K562 (cell line): Measurements from ENCODE around the gene LRP1. TPM values are rescaled to one million over a fixed set of nuclear protein-coding genes. Genes with fewer than 3 reads are reported as not detected.

ENCODE experiments used
- ARID1B ChIP-seq: fragments of 450-650 bp; IDR thresholded peaks from 2 replicates; pipeline ENCODE4 v1.6.1; 2016; ENCODE audit warnings: antibody characterized with exemption, mild to moderate bottlenecking, inconsistent platforms
- BDP1 ChIP-seq: IDR thresholded peaks from 3 replicates; pipeline ENCODE4 v1.6.1; 2011; ENCODE audit not compliant: insufficient read length, insufficient read depth
- BHLHE40 ChIP-seq: IDR thresholded peaks from 2 replicates; pipeline ENCODE4 v1.6.1; 2011; ENCODE audit warnings: low read length, improper control_type of control experiment
- DMBX1 ChIP-seq: fragments of 250-450 bp; sonication (Bioruptor Pico); IDR thresholded peaks from 2 replicates; pipeline ENCODE4 v1.8.0; 2022; ENCODE audit warnings: inconsistent platforms, mild to moderate bottlenecking, moderate library complexity, borderline replicate concordance
- FOS ChIP-seq: IDR thresholded peaks from 3 replicates; pipeline ENCODE4 v1.6.1; 2011; ENCODE audit not compliant: insufficient read length; ENCODE audit errors: extremely low read depth
- HNRNPH1 ChIP-seq: fragments of 200-400 bp; formaldehyde crosslinking; optimal IDR thresholded peaks from 2 replicates; pipeline ENCODE3; 2017; ENCODE audit warnings: low read depth, mild to moderate bottlenecking, low read length, moderate library complexity
- HNRNPK ChIP-seq: fragments of 200-400 bp; formaldehyde crosslinking; IDR thresholded peaks from one replicate; pipeline ENCODE4 v1.6.1; 2018; ENCODE audit warnings: mild to moderate bottlenecking, low read depth, low read length; ENCODE audit not compliant: poor library complexity, severe bottlenecking
- MYBL2 ChIP-seq, 2 experiments: fragments of 450-650 bp in 1 of 2; sonication (generic) in 1 of 2; formaldehyde crosslinking in 1 of 2; IDR thresholded peaks; 2 replicates each; pipeline versions ENCODE4 v1.6.1 to v1.8.1; 2017 to 2022; ENCODE audit warnings: borderline replicate concordance in 1 of 2, inconsistent platforms in 1 of 2, low read depth in 1 of 2, mild to moderate bottlenecking in 1 of 2, missing genetic modification reagents in 1 of 2, moderate library complexity in 1 of 2
- NR2C1 ChIP-seq, 2 experiments: fragments of 450-650 bp; IDR thresholded peaks; 2 replicates each; pipeline ENCODE4 v1.6.1; 2017; ENCODE audit warnings: mild to moderate bottlenecking in 2 of 2, antibody characterized with exemption in 1 of 2, inconsistent platforms in 1 of 2, missing compliant biosample characterization in 1 of 2, missing genetic modification characterization in 1 of 2
- NUFIP1 ChIP-seq: fragments of 450-650 bp; IDR thresholded peaks from 2 replicates; pipeline ENCODE4 v1.6.1; 2018; ENCODE audit not compliant: partially characterized antibody
- RBBP5 ChIP-seq: fragments of 200-600 bp; sonication (generic); IDR thresholded peaks from 2 replicates; pipeline ENCODE4 v1.6.1; 2012; ENCODE audit warnings: borderline replicate concordance, mild to moderate bottlenecking, low read length, control low read depth, inconsistent platforms; ENCODE audit not compliant: insufficient read depth, poor library complexity, severe bottlenecking
- TSC22D4 ChIP-seq: fragments of 450-650 bp; IDR thresholded peaks from 2 replicates; pipeline ENCODE4 v1.6.1; 2016; ENCODE audit warnings: missing genetic modification characterization, missing biosample characterization, control low read depth
- XRCC3 ChIP-seq: fragments of 450-650 bp; IDR thresholded peaks from 2 replicates; pipeline ENCODE4 v1.6.1; 2017; ENCODE audit warnings: mild to moderate bottlenecking, moderate library complexity
- YBX1 ChIP-seq: fragments of 450-650 bp; IDR thresholded peaks from 2 replicates; pipeline ENCODE4 v1.7.1; 2016; ENCODE audit warnings: mild to moderate bottlenecking
- ZBTB8A ChIP-seq: fragments of 450-650 bp; IDR thresholded peaks from 2 replicates; pipeline ENCODE4 v1.6.1; 2018; ENCODE audit warnings: mild to moderate bottlenecking, moderate library complexity; ENCODE audit not compliant: partially characterized antibody
- ZC3H4 ChIP-seq: sonication (generic); formaldehyde crosslinking; IDR thresholded peaks from 2 replicates; pipeline ENCODE4 v1.9.0; 2021; ENCODE audit warnings: missing genetic modification reagents, borderline replicate concordance
- ZNF217 ChIP-seq: sonication (generic); formaldehyde crosslinking; IDR thresholded peaks from 2 replicates; pipeline ENCODE4 v1.8.0; 2022; ENCODE audit warnings: mild to moderate bottlenecking, missing genetic modification reagents
- ZNF23 ChIP-seq: fragments of 250-450 bp; sonication (Bioruptor Pico); IDR thresholded peaks from 2 replicates; pipeline ENCODE4 v1.4.0; 2020; ENCODE audit warnings: mild to moderate bottlenecking
- ZNF232 ChIP-seq: sonication (generic); formaldehyde crosslinking; IDR thresholded peaks from 2 replicates; pipeline ENCODE4 v1.8.0; 2022; ENCODE audit warnings: mild to moderate bottlenecking, missing genetic modification reagents
- ZNF408 ChIP-seq: fragments of 250-450 bp; sonication (Bioruptor Pico); IDR thresholded peaks from 2 replicates; pipeline ENCODE4 v1.4.0; 2020; ENCODE audit warnings: low read depth, mild to moderate bottlenecking, moderate library complexity
- ZNF445 ChIP-seq: fragments of 250-450 bp; sonication (Bioruptor Pico); IDR thresholded peaks from 2 replicates; pipeline ENCODE4 v1.4.0; 2020; ENCODE audit warnings: low read depth, mild to moderate bottlenecking, moderate library complexity
- ZNF57 ChIP-seq: fragments of 450-650 bp; formaldehyde crosslinking; IDR thresholded peaks from 2 replicates; pipeline ENCODE4 v1.4.0; 2020; ENCODE audit warnings: mild to moderate bottlenecking, moderate library complexity
- polyA plus RNA-seq, 8 experiments: library from polyadenylated mRNA; depleted of rRNA in 4 of 8; stranded (reverse) in 5 of 8; unstranded in 3 of 8; fragments of >200 nt; fragmentation: Nextera tagmentation in 2 of 8; fragmentation: Illumina TruSeq in 1 of 8; extraction: Ambion mirVana in 2 of 8; extraction: Trizol in 1 of 8; gene quantifications; 2 replicates each; pipeline versions ENCODE4 v1.2.1 to v1.2.3, GENCODE V29; 2011 to 2014; ENCODE audit warnings: inconsistent platforms in 1 of 8, missing spikeins in 1 of 8
- total RNA-seq, 7 experiments: library from RNA; depleted of rRNA in 6 of 7; stranded (reverse); fragments of >200 nt in 6 of 7; fragmentation: Illumina TruSeq in 2 of 7; extraction: Trizol in 2 of 7; gene quantifications; 2 replicates each; pipeline versions ENCODE4 v1.2.1 to v1.2.3, GENCODE V29; 2011 to 2021; ENCODE audit warnings: low replicate concordance in 1 of 7
- TF ChIP-seq, protein P1 (sequence below): fragments of 150-350 bp; IDR thresholded peaks from 2 replicates; pipeline ENCODE4 v1.6.1; 2014; ENCODE audit warnings: low read depth, mild to moderate bottlenecking, low read length, borderline replicate concordance
- TF ChIP-seq, protein P2 (sequence below): sonication (generic); formaldehyde crosslinking; IDR thresholded peaks from 2 replicates; pipeline ENCODE4 v1.8.0; 2023; ENCODE audit warnings: mild to moderate bottlenecking, missing genetic modification reagents

Gene LRP1
- total and polyA plus RNA-seq, 9 of the 15 experiments (the other 6 are each of a cell fraction or from before 2014, with no cell fraction given), result 0.04 to 0.64 (median 0.19) TPM; not detected in 2

DNA sequence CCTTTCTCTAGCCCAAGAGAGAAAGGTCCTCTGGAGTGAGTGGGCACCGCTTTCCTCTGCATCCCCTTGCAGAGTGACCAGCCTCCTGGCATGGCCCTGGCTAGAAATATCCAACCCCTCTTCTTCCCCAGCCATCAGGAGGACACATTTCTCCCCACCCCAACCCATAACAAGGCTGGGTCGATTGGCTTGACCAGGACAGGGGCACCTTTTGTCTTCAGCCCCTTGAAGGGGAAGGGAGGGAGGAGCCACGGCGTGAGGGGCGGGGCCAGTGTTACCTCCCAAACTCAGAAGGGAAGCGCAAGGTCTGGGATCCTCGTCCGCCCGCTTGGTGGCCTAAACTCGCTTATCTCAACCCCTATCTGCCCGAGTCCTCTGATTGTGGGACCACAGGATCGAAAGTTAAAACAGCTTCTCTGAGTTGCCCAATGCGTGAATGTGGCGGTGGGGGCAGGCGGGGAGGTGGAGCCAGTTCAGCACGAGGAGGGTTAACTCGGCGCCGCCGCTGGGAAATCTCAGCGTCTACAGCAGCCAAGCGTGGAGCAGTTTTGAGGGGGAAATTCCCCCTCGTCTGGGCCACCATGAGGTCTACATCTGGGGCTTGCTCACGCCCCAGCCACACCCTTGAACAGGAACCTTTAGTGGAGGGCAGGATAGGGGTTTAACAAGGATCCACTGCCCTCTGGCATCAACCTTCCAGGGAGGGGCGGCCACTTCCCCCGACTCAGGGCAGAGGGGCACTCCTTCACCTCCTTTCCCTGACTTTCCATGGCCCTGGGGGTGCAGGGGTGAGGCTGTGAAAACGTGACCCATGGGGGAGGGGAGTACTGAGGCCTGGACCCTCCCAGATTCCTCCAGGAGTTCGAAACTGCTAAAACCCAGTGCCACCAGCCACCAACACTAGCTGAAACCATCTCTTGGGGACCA, 17.9 kb upstream of the LRP1 start (continued):
- TF ChIP-seq, protein P1, sequence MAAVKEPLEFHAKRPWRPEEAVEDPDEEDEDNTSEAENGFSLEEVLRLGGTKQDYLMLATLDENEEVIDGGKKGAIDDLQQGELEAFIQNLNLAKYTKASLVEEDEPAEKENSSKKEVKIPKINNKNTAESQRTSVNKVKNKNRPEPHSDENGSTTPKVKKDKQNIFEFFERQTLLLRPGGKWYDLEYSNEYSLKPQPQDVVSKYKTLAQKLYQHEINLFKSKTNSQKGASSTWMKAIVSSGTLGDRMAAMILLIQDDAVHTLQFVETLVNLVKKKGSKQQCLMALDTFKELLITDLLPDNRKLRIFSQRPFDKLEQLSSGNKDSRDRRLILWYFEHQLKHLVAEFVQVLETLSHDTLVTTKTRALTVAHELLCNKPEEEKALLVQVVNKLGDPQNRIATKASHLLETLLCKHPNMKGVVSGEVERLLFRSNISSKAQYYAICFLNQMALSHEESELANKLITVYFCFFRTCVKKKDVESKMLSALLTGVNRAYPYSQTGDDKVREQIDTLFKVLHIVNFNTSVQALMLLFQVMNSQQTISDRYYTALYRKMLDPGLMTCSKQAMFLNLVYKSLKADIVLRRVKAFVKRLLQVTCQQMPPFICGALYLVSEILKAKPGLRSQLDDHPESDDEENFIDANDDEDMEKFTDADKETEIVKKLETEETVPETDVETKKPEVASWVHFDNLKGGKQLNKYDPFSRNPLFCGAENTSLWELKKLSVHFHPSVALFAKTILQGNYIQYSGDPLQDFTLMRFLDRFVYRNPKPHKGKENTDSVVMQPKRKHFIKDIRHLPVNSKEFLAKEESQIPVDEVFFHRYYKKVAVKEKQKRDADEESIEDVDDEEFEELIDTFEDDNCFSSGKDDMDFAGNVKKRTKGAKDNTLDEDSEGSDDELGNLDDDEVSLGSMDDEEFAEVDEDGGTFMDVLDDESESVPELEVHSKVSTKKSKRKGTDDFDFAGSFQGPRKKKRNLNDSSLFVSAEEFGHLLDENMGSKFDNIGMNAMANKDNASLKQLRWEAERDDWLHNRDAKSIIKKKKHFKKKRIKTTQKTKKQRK, result no peak
- TF ChIP-seq YBX1 (no peak), RBBP5 (peak; percentile 33), BHLHE40 (no peak; the same call in 1 of the 2 replicates), ZNF57 (CRISPR knock-in tag) (no peak), ZNF23 (no peak), ZC3H4 (CRISPR knock-in tag) (no peak; the same call in 1 of the 2 replicates), ZNF232 (CRISPR knock-in tag) (no peak), ZNF445 (CRISPR knock-in tag) (no peak), ARID1B (0 out of 2 replicates have a peak, but pooled peaks have one; percentile 37), ZNF217 (no peak), HNRNPH1 (no peak), FOS (no peak), HNRNPK (no peak), NR2C1 (IDR thresholded peaks at IDR 0.05) (no peak), NR2C1 (tag; IDR thresholded peaks at IDR 0.05) (0 out of 2 replicates have a peak, but pooled peaks have one; percentile 35), TSC22D4 (no peak), BDP1 (no peak), XRCC3 (no peak), ZBTB8A (no peak), DMBX1 (CRISPR knock-in tag) (no peak), NUFIP1 (no peak), MYBL2 (IDR thresholded peaks at IDR 0.05; ENCODE audit: low read depth) (no peak), MYBL2 (CRISPR knock-in tag; IDR thresholded peaks at IDR 0.05; ENCODE audit: borderline replicate concordance) (no peak), ZNF408 (CRISPR knock-in tag) (no peak)
- TF ChIP-seq, protein P2, sequence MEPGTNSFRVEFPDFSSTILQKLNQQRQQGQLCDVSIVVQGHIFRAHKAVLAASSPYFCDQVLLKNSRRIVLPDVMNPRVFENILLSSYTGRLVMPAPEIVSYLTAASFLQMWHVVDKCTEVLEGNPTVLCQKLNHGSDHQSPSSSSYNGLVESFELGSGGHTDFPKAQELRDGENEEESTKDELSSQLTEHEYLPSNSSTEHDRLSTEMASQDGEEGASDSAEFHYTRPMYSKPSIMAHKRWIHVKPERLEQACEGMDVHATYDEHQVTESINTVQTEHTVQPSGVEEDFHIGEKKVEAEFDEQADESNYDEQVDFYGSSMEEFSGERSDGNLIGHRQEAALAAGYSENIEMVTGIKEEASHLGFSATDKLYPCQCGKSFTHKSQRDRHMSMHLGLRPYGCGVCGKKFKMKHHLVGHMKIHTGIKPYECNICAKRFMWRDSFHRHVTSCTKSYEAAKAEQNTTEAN, result no peak
